HFFc6 (cell line): Measurements from ENCODE around the gene SMG6. TPM values are rescaled to one million over a fixed set of nuclear protein-coding genes. Genes with fewer than 3 reads are reported as not detected.
A peak's percentile ranks its signal among the peaks of the same experiment; 100 is the strongest.

Experiments
- DNase-seq: peaks from one replicate; pipeline ENCODE4 v3.0.0-alpha.2; 2018
- H3K27ac Mint-ChIP-seq: 2 replicates; pipeline ENCODE4 v1.8.0; 2020; ENCODE audit warnings: mild to moderate bottlenecking, mixed read lengths
- H3K27me3 Mint-ChIP-seq: 2 replicates; pipeline ENCODE4 v1.8.0; 2021; ENCODE audit warnings: mild to moderate bottlenecking, moderate library complexity, mixed read lengths; ENCODE audit not compliant: insufficient read depth
- H3K36me3 Mint-ChIP-seq: 2 replicates; pipeline ENCODE4 v1.8.0; 2021; ENCODE audit warnings: low read depth, mixed read lengths
- H3K4me1 Mint-ChIP-seq: 2 replicates; pipeline ENCODE4 v1.8.0; 2020; ENCODE audit warnings: low read depth, mixed read lengths
- H3K4me3 Mint-ChIP-seq: 2 replicates; pipeline ENCODE4 v1.8.0; 2020; ENCODE audit warnings: mild to moderate bottlenecking, moderate library complexity, mixed read lengths
- H3K9me3 Mint-ChIP-seq: 2 replicates; pipeline ENCODE4 v1.8.0; 2020; ENCODE audit warnings: mild to moderate bottlenecking, mixed read lengths
- CTCF ChIP-seq: fragments of 200-600 bp; sonication (generic); IDR thresholded peaks from 2 replicates; pipeline ENCODE4 v1.5.0; 2021; ENCODE audit warnings: antibody characterized with exemption, mild to moderate bottlenecking
- long read RNA-seq: library from polyadenylated mRNA; unstranded; transcript quantifications from one replicate; pipeline ENCODE4 v2.0.0, GENCODE V29; 2019
- total RNA-seq, 6 experiments: library from RNA; stranded (reverse); fragmentation: NEBNext Ultra II Directional; extraction: Animal tissue kit (Norgen Biotek cat#: 25700); gene quantifications; 2 replicates in 1 of 6; 3 replicates in 5 of 6; pipeline ENCODE4 v1.2.3, GENCODE V29; 2021

Gene SMG6
- 10 to 100 TPM; 29.5 to 37.4 (median 31.8) TPM for total RNA-seq
- long read RNA-seq, transcript SMG6-215 (1 exons, 2,419 nt), result major isoform, 6 of 16 reads
- long read RNA-seq, partial matches to known transcripts, result 7 of 16 reads
- long read RNA-seq, other reads (novel, unspliced or antisense), result 3 of 16 reads

- H3K27ac Mint-ChIP-seq, result peak within 1 kb of the TSS; percentile 83
- peak; percentile 82 for DNase-seq
- H3K36me3 Mint-ChIP-seq, result peaks cover 33% of the 10 kb centered on the region
- no peaks in the 10 kb centered on the region for H3K9me3 Mint-ChIP-seq
- H3K27me3 Mint-ChIP-seq, result no peaks in the 10 kb centered on the region; the same call in 1 of the 2 replicates
- peak within 1 kb of the TSS; percentile 95 for H3K4me3 Mint-ChIP-seq
- peaks cover 34% of the 10 kb centered on the region for H3K4me1 Mint-ChIP-seq
- no peak for TF ChIP-seq CTCF
These were observed at the start of gene SMG6, which contains the start of gene SRR for GRCh38 chr17:2303204-2304188. SMG6 (minus strand) TSS chr17:2303785; CDS start chr17:2303720, 65 bp downstream. SRR (plus strand) TSS chr17:2303950; CDS start chr17:2315561, 11,611 bp downstream.

- H3K27me3 Mint-ChIP-seq, result no peaks in the 10 kb centered on the region
- peaks cover 14% of the 10 kb centered on the region for H3K4me1 Mint-ChIP-seq
- no peaks in the 10 kb centered on the region for H3K9me3 Mint-ChIP-seq
- TF ChIP-seq CTCF, result no peak
- no peak overlapping the region for H3K4me3 Mint-ChIP-seq
- no peaks in the 10 kb centered on the region for H3K36me3 Mint-ChIP-seq
- DNase-seq, result no peak
- no peak overlapping the region for H3K27ac Mint-ChIP-seq
These were observed 47.7 kb upstream of the SMG6 start for GRCh38 chr17:2351269-2351668.

GRCh38 chr17:2347805-2348685, 44.5 kb upstream of the SMG6 start:
- TF ChIP-seq CTCF, result no peak
- Mint-ChIP-seq H3K4me1 (peaks cover 14% of the 10 kb centered on the region), H3K9me3 (no peaks in the 10 kb centered on the region), H3K4me3 (no peak overlapping the region; the same call in 1 of the 2 replicates), H3K27ac (peak overlapping the region; percentile 73), H3K27me3 (no peaks in the 10 kb centered on the region), H3K36me3 (peaks cover 5% of the 10 kb centered on the region; the same call in 1 of the 2 replicates)
- peak; percentile 88 for DNase-seq

GRCh38 chr17:2346475-2346874, 42.9 kb upstream of the SMG6 start:
- H3K4me1 Mint-ChIP-seq, result peaks cover 14% of the 10 kb centered on the region
- H3K9me3 Mint-ChIP-seq, result no peaks in the 10 kb centered on the region
- no peak for DNase-seq
- H3K36me3 Mint-ChIP-seq, result peaks cover 5% of the 10 kb centered on the region; the same call in 1 of the 2 replicates
- H3K27me3 Mint-ChIP-seq, result peaks cover 2% of the 10 kb centered on the region; the same call in 1 of the 2 replicates
- no peak overlapping the region for H3K4me3 Mint-ChIP-seq
- TF ChIP-seq CTCF, result no peak
- H3K27ac Mint-ChIP-seq, result no peak overlapping the region

- H3K36me3 Mint-ChIP-seq, result peaks cover 5% of the 10 kb centered on the region; the same call in 1 of the 2 replicates
- no peak for DNase-seq
- H3K27me3 Mint-ChIP-seq, result peaks cover 2% of the 10 kb centered on the region; the same call in 1 of the 2 replicates
- peaks cover 14% of the 10 kb centered on the region for H3K4me1 Mint-ChIP-seq
- no peak overlapping the region for H3K27ac Mint-ChIP-seq
- no peak for TF ChIP-seq CTCF
- H3K9me3 Mint-ChIP-seq, result no peaks in the 10 kb centered on the region
- no peak overlapping the region for H3K4me3 Mint-ChIP-seq
These were observed 40.9 kb upstream of the SMG6 start for GRCh38 chr17:2344528-2344927.
